Ovary (tissue), 3 donors: Measurements from ENCODE around the gene DNAI2.
"Not testable (repeated sequence)": the region's sequence is repeated elsewhere in the genome, so short reads cannot be mapped to it uniquely, and the experiment has no call there.

ENCODE experiments used
- CTCF ChIP-seq, 3 donors: fragments of 450-650 bp in 2 of 3; fragments of 200-600 bp in 1 of 3; IDR thresholded peaks; one replicate each; pipeline versions ENCODE4 v1.5.1 to v1.8.0; 2016 to 2022; ENCODE audit warnings: antibody characterized with exemption in 3 of 3, mild to moderate bottlenecking in 1 of 3
- EP300 ChIP-seq: sonication (generic); formaldehyde crosslinking; IDR thresholded peaks from one replicate; pipeline ENCODE4 v1.6.1; 2017; ENCODE audit warnings: antibody characterized with exemption
- donor health status: DM: no; HTN: no; CAD: no.

GRCh38 chr17:74279617-74280016, 5.6 kb downstream of the DNAI2 start:
- TF ChIP-seq CTCF (IDR thresholded peaks at IDR 0.05); EP300: not testable (repeated sequence)
